ENCODE measurements around the gene CFAP119. TPM values are rescaled to one million over a fixed set of nuclear protein-coding genes. Genes with fewer than 3 reads are reported as not detected.

The CFAP119 gene
- total and polyA plus RNA-seq, 10 of the 15 experiments (the other 5 are each of a cell fraction or from before 2014, with no cell fraction given): 2.2 to 9.4 (median 4.3) TPM

DNA sequence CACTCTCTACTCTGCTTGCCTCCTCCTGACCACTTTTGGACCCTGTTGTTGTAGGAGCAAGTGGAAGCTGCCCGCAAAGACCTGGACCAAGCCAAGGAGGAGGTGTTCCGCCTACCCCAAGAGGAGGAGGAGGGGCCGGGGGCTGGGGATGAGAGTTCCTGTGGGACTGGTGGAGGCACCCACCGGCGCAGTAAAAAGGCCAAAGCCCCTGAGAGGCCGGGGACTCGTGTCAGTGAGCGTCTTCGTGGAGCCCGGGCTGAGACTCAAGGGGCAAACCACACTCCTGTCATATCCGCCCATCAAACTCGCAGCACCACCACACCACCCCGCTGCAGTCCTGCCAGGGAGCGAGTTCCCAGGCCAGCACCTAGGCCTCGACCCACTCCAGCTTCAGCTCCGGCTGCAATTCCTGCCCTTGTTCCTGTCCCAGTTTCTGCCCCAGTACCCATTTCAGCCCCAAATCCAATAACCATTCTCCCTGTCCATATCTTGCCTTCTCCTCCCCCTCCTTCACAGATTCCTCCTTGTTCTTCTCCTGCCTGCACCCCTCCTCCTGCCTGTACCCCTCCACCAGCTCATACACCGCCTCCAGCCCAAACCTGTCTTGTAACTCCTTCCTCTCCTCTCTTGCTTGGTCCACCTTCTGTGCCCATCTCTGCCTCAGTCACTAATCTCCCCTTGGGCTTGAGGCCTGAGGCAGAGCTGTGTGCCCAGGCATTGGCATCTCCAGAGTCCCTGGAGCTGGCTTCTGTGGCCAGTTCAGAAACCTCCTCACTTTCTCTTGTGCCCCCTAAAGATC is 24.7 kb downstream of the CFAP119 start:
- no peaks in the 10 kb centered on the region for H3K27me3 ChIP-seq (replicated peaks in 1 of 2; ENCODE audit: control insufficient read depth in 2 of 2, insufficient read depth in 2 of 2, low read length in 1 of 2)
- H4K20me1 ChIP-seq (ENCODE audit: control insufficient read depth, insufficient read depth): no peaks in the 10 kb centered on the region
- no peak for ATAC-seq
- WGBS (ENCODE audit: insufficient coverage, insufficient replicate concordance, low lambda C conversion rate, missing lambda C conversion rate): 99% methylated on average over 13 of the region's 17 CpGs
- CTCF ChIA-PET: no interaction called here
- H3K27ac ChIP-seq (ENCODE audit: control insufficient read depth, insufficient read depth): no peak overlapping the region
- SMC1A ChIA-PET (ENCODE audit: uncharacterized antibody, unreplicated experiment): interaction anchor here (1.8 kb wide), 1 partner anchor 10 kb away, joined by 4 read pairs; no protein-coding TSS in a partner anchor
- no peak for DNase-seq (ENCODE audit: low read depth, low spot score)
- H2AFZ ChIP-seq (ENCODE audit: control insufficient read depth, low read depth, low read length): no peak overlapping the region
- no peak for FAIRE-seq
- H3K79me2 ChIP-seq (ENCODE audit: control insufficient read depth, insufficient read depth, low read length): no peaks in the 10 kb centered on the region
- in situ Hi-C loops (cut with MboI): no loop called here
- POLR2A ChIA-PET: interaction anchor here (0.6 kb wide), 1 partner anchor 171 kb away, joined by 3 read pairs; no protein-coding TSS in a partner anchor
- no peak overlapping the region for H3K4me2 ChIP-seq (ENCODE audit: control insufficient read depth, insufficient read depth)
- no TSS peak for BruUV-seq (replicated peaks)
- no peaks in the 10 kb centered on the region for H3K9me3 ChIP-seq (replicated peaks; ENCODE audit: control insufficient read depth, insufficient read depth, low read length)
- no peak overlapping the region for H3K4me3 ChIP-seq
- no peak overlapping the region for H3K9ac ChIP-seq (ENCODE audit: control insufficient read depth, insufficient read depth, low read length)
- TF ChIP-seq BMI1 (IDR thresholded peaks at IDR 0.05; ENCODE audit: borderline replicate concordance): no peak
- TF ChIP-seq, protein P1, sequence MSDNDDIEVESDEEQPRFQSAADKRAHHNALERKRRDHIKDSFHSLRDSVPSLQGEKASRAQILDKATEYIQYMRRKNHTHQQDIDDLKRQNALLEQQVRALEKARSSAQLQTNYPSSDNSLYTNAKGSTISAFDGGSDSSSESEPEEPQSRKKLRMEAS (IDR thresholded peaks at IDR 0.05; ENCODE audit: low read depth, low read length): no peak
- TF ChIP-seq FOXK2 (IDR thresholded peaks at IDR 0.05): no peak
- TF ChIP-seq, protein P2, sequence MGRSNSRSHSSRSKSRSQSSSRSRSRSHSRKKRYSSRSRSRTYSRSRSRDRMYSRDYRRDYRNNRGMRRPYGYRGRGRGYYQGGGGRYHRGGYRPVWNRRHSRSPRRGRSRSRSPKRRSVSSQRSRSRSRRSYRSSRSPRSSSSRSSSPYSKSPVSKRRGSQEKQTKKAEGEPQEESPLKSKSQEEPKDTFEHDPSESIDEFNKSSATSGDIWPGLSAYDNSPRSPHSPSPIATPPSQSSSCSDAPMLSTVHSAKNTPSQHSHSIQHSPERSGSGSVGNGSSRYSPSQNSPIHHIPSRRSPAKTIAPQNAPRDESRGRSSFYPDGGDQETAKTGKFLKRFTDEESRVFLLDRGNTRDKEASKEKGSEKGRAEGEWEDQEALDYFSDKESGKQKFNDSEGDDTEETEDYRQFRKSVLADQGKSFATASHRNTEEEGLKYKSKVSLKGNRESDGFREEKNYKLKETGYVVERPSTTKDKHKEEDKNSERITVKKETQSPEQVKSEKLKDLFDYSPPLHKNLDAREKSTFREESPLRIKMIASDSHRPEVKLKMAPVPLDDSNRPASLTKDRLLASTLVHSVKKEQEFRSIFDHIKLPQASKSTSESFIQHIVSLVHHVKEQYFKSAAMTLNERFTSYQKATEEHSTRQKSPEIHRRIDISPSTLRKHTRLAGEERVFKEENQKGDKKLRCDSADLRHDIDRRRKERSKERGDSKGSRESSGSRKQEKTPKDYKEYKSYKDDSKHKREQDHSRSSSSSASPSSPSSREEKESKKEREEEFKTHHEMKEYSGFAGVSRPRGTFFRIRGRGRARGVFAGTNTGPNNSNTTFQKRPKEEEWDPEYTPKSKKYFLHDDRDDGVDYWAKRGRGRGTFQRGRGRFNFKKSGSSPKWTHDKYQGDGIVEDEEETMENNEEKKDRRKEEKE (IDR thresholded peaks at IDR 0.05): no peak
- TF ChIP-seq, protein P3, sequence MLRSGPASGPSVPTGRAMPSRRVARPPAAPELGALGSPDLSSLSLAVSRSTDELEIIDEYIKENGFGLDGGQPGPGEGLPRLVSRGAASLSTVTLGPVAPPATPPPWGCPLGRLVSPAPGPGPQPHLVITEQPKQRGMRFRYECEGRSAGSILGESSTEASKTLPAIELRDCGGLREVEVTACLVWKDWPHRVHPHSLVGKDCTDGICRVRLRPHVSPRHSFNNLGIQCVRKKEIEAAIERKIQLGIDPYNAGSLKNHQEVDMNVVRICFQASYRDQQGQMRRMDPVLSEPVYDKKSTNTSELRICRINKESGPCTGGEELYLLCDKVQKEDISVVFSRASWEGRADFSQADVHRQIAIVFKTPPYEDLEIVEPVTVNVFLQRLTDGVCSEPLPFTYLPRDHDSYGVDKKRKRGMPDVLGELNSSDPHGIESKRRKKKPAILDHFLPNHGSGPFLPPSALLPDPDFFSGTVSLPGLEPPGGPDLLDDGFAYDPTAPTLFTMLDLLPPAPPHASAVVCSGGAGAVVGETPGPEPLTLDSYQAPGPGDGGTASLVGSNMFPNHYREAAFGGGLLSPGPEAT (IDR thresholded peaks at IDR 0.05; ENCODE audit: low read depth): no peak
- TF ChIP-seq, protein P4, sequence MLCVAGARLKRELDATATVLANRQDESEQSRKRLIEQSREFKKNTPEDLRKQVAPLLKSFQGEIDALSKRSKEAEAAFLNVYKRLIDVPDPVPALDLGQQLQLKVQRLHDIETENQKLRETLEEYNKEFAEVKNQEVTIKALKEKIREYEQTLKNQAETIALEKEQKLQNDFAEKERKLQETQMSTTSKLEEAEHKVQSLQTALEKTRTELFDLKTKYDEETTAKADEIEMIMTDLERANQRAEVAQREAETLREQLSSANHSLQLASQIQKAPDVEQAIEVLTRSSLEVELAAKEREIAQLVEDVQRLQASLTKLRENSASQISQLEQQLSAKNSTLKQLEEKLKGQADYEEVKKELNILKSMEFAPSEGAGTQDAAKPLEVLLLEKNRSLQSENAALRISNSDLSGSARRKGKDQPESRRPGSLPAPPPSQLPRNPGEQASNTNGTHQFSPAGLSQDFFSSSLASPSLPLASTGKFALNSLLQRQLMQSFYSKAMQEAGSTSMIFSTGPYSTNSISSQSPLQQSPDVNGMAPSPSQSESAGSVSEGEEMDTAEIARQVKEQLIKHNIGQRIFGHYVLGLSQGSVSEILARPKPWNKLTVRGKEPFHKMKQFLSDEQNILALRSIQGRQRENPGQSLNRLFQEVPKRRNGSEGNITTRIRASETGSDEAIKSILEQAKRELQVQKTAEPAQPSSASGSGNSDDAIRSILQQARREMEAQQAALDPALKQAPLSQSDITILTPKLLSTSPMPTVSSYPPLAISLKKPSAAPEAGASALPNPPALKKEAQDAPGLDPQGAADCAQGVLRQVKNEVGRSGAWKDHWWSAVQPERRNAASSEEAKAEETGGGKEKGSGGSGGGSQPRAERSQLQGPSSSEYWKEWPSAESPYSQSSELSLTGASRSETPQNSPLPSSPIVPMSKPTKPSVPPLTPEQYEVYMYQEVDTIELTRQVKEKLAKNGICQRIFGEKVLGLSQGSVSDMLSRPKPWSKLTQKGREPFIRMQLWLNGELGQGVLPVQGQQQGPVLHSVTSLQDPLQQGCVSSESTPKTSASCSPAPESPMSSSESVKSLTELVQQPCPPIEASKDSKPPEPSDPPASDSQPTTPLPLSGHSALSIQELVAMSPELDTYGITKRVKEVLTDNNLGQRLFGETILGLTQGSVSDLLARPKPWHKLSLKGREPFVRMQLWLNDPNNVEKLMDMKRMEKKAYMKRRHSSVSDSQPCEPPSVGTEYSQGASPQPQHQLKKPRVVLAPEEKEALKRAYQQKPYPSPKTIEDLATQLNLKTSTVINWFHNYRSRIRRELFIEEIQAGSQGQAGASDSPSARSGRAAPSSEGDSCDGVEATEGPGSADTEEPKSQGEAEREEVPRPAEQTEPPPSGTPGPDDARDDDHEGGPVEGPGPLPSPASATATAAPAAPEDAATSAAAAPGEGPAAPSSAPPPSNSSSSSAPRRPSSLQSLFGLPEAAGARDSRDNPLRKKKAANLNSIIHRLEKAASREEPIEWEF (IDR thresholded peaks at IDR 0.05; ENCODE audit: insufficient replicate concordance, low read depth, low read length): no peak
- TF ChIP-seq TAF1 (IDR thresholded peaks at IDR 0.05; ENCODE audit: borderline replicate concordance, low read depth, low read length): no peak
- no peaks in the 10 kb centered on the region for H3K4me1 ChIP-seq (ENCODE audit: control insufficient read depth, insufficient read depth, low read length)
- RAD21 ChIA-PET (ENCODE audit: unreplicated experiment): no interaction called here
- intact Hi-C loops (cut with micrococcal nuclease; ENCODE audit: unreplicated experiment): no loop called here
- peaks cover 29 to 46% of the 10 kb centered on the region in 2 experiments for H3K36me3 ChIP-seq (ENCODE audit: control insufficient read depth in 2 of 2, insufficient read depth in 2 of 2, low read length in 1 of 2)

All from GM12878 (cell line).